A673 (cell line): Measurements from ENCODE around the gene MFSD6. TPM values are rescaled to one million over a fixed set of nuclear protein-coding genes. Genes with fewer than 3 reads are reported as not detected.

Experiments
- BruUV-seq: library from RNA; stranded (reverse); fragments of 400-500 nt; replicated peaks from 2 replicates; lab custom pipeline; 2021; lab: Mats Ljungman, UMichigan
- CTCF ChIA-PET: fragments of 300-600 bp; sonication (Branson Sonifier 250); formaldehyde crosslinking; loops from one replicate; lab custom pipeline; 2022; ENCODE audit warnings: antibody characterized with exemption; lab: Charles Lee
- POLR2A ChIA-PET: fragments of 300-600 bp; sonication (Branson Sonifier 250); formaldehyde crosslinking; loops from one replicate; lab custom pipeline; 2022; ENCODE audit warnings: antibody characterized with exemption; ENCODE audit not compliant: low non-redundant PET; lab: Charles Lee
- DNase-seq: peaks from one replicate; pipeline ENCODE4 v3.0.0-alpha.2; 2015; ENCODE audit warnings: low spot score
- H3K27ac ChIP-seq: fragments of 200-600 bp; sonication (generic); 2 replicates; pipeline ENCODE4 v1.5.1; 2016; ENCODE audit warnings: mixed run types, low read depth, mild to moderate bottlenecking, mixed read lengths, antibody characterized with exemption, low read length; ENCODE audit not compliant: poor library complexity, severe bottlenecking
- H3K27me3 ChIP-seq: fragments of 200-600 bp; sonication (generic); replicated peaks from 2 replicates; pipeline ENCODE4 v1.6.1; 2017; ENCODE audit warnings: mixed run types, low read depth, mild to moderate bottlenecking, mixed read lengths, antibody characterized with exemption, low read length; ENCODE audit not compliant: insufficient read depth, poor library complexity
- H3K36me3 ChIP-seq: fragments of 200-600 bp; sonication (generic); 2 replicates; pipeline ENCODE4 v1.6.1; 2016; ENCODE audit warnings: mixed run types, mild to moderate bottlenecking, mixed read lengths, antibody characterized with exemption, low read length; ENCODE audit not compliant: insufficient read depth, poor library complexity, severe bottlenecking
- H3K4me1 ChIP-seq: fragments of 200-600 bp; sonication (generic); 2 replicates; pipeline ENCODE4 v1.6.1; 2017; ENCODE audit warnings: mixed run types, mild to moderate bottlenecking, mixed read lengths, antibody characterized with exemption, low read length; ENCODE audit not compliant: insufficient read depth, poor library complexity, severe bottlenecking
- H3K4me3 ChIP-seq: fragments of 200-600 bp; sonication (generic); 2 replicates; pipeline ENCODE4 v1.5.1; 2016; ENCODE audit warnings: low read depth, mixed run types, mild to moderate bottlenecking, mixed read lengths, low read length; ENCODE audit not compliant: poor library complexity, severe bottlenecking
- H3K9me3 ChIP-seq: fragments of 200-600 bp; sonication (generic); 2 replicates; pipeline ENCODE4 v1.6.1; 2016; ENCODE audit warnings: mixed run types, low read depth, mild to moderate bottlenecking, mixed read lengths, antibody characterized with exemption, low read length; ENCODE audit not compliant: poor library complexity, severe bottlenecking
- CTCF ChIP-seq: fragments of 300-800, 200-600 bp; sonication (generic); conservative IDR thresholded peaks from 2 replicates; pipeline ENCODE4 v1.5.1; 2017; ENCODE audit warnings: low read depth, mild to moderate bottlenecking, antibody characterized with exemption, low read length, moderate library complexity, mixed read lengths
- EZH2 ChIP-seq: fragments of 200-600 bp; sonication (generic); IDR thresholded peaks from 2 replicates; pipeline ENCODE4 v1.6.1; 2017; ENCODE audit warnings: borderline replicate concordance, low read depth, mild to moderate bottlenecking, mixed read lengths, antibody characterized with exemption, low read length; ENCODE audit not compliant: poor library complexity, severe bottlenecking
- intact Hi-C: fragments of 100-400 bp; cut with micrococcal nuclease; formaldehyde crosslinking; loops from one replicate; pipeline ENCODE4 v1.10.0; 2022; ENCODE audit not compliant: unreplicated experiment
- total RNA-seq: library from RNA; stranded (reverse); gene quantifications from 2 replicates; pipeline ENCODE4 v1.2.3, GENCODE V29; 2021

The MFSD6 gene
- total RNA-seq, 1 experiment from 2014 or later, result 8.4 TPM

DNA sequence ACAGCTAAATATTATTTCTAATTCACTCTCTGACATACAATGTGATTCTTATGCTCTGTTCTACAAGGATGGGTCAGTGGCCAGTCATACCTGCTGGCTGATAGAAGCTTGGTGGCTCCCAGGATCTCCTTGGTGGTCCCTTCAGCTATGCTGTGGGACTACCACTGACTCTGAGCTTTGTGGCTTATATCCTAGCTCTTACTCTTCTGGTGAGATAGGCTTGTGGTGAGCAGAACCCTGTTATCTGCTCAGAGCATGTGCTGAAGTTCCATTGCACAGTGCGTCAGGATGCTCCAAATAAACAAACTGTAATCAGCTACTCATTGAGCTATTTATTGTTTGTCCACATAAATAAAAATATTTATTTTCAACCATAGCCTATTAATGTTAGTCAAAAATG lies 51.7 kb downstream of the MFSD6 start:
- Histone ChIP-seq H3K4me3 (no peak overlapping the region), H3K27ac (no peak overlapping the region), H3K4me1 (peaks cover 2% of the 10 kb centered on the region), H3K9me3 (no peaks in the 10 kb centered on the region), H3K27me3 (no peaks in the 10 kb centered on the region), H3K36me3 (no peaks in the 10 kb centered on the region)
- ChIA-PET POLR2A (interaction anchor here (0.7 kb wide), 1 partner anchor 686 kb away, joined by 4 read pairs; no protein-coding TSS in a partner anchor), CTCF (no interaction called here)
- BruUV-seq, result no TSS peak
- intact Hi-C loops, result no loop called here
- no peak for DNase-seq
- TF ChIP-seq CTCF (no peak), EZH2 (no peak)

- H3K36me3 ChIP-seq, result no peaks in the 10 kb centered on the region
- no peak for TF ChIP-seq CTCF
- TF ChIP-seq EZH2, result no peak
- intact Hi-C loops, result no loop called here
- CTCF ChIA-PET, result no interaction called here
- no TSS peak for BruUV-seq
- H3K27me3 ChIP-seq, result no peaks in the 10 kb centered on the region
- no peaks in the 10 kb centered on the region for H3K9me3 ChIP-seq
- DNase-seq, result no peak
- H3K4me3 ChIP-seq, result no peak overlapping the region
- no peak overlapping the region for H3K27ac ChIP-seq
- H3K4me1 ChIP-seq, result peaks cover 6% of the 10 kb centered on the region
- POLR2A ChIA-PET, result no interaction called here
Observed at GRCh38 chr2:190460487-190460886, 52.3 kb downstream of the MFSD6 start.

- intact Hi-C loops, result no loop called here
- DNase-seq, result no peak
- Histone ChIP-seq H3K9me3 (no peaks in the 10 kb centered on the region), H3K27me3 (no peaks in the 10 kb centered on the region), H3K4me1 (peaks cover 12% of the 10 kb centered on the region), H3K4me3 (no peak overlapping the region), H3K36me3 (no peaks in the 10 kb centered on the region), H3K27ac (no peak overlapping the region)
- ChIA-PET CTCF (no interaction called here), POLR2A (no interaction called here)
- TF ChIP-seq CTCF, result no peak
- no peak for TF ChIP-seq EZH2
- no TSS peak for BruUV-seq
Observed at GRCh38 chr2:190462181-190462580, 54.0 kb downstream of the MFSD6 start.
